C4-2B (cell line): ENCODE measurements around the gene EHD2.
A peak's percentile ranks its signal among the peaks of the same experiment; 100 is the strongest.

Experiments used
- H3K27ac ChIP-seq: fragments of 450-650 bp; 2 replicates; pipeline ENCODE4 v1.5.1; 2017
- CTCF ChIP-seq: fragments of 450-650 bp; conservative IDR thresholded peaks from 2 replicates; pipeline ENCODE4 v1.5.1; 2017; ENCODE audit warnings: mild to moderate bottlenecking
- ZFX ChIP-seq: fragments of 450-650 bp; IDR thresholded peaks from 2 replicates; pipeline ENCODE4 v1.6.1; 2017

Gene EHD2

GRCh38 chr19:47745010-47745901 lies 32.0 kb downstream of the EHD2 start, which contains the start of gene NOP53:
NOP53 (plus strand) TSS chr19:47745546; CDS start chr19:47745560, 14 bp downstream.
- peak within 1 kb of the TSS; percentile 88 for H3K27ac ChIP-seq

GRCh38 chr19:47746129-47746528 lies 32.9 kb downstream of the EHD2 start:
- peak overlapping the region; percentile 88 for H3K27ac ChIP-seq

More at GRCh38 chr19:47745010-47745901, 32.0 kb downstream of the EHD2 start, which contains the start of gene NOP53:
- TF ChIP-seq ZFX (no peak), CTCF (no peak)

GRCh38 chr19:47749326-47749725 lies 36.1 kb downstream of the EHD2 start:
- no peak overlapping the region for H3K27ac ChIP-seq
- no peak for TF ChIP-seq ZFX
- no peak for TF ChIP-seq CTCF

GRCh38 chr19:47750752-47751151 lies 37.5 kb downstream of the EHD2 start:
- TF ChIP-seq CTCF (no peak), ZFX (no peak)
- H3K27ac ChIP-seq, result no peak overlapping the region

- no peak for TF ChIP-seq CTCF
- TF ChIP-seq ZFX, result no peak
- no peak overlapping the region for H3K27ac ChIP-seq
Measured at GRCh38 chr19:47752440-47753211, 39.4 kb downstream of the EHD2 start.

- TF ChIP-seq CTCF, result no peak
- no peak for TF ChIP-seq ZFX
- no peak overlapping the region for H3K27ac ChIP-seq
Measured at GRCh38 chr19:47754206-47755064, 41.2 kb downstream of the EHD2 start.

- no peak overlapping the region for H3K27ac ChIP-seq
- TF ChIP-seq ZFX (no peak), CTCF (no peak)
Measured at GRCh38 chr19:47755065-47755761, 42.0 kb downstream of the EHD2 start.
